Measurements from ENCODE around the gene CLTA. TPM values are rescaled to one million over a fixed set of nuclear protein-coding genes. Genes with fewer than 3 reads are reported as not detected.

CLTA gene
- total and polyA plus RNA-seq, 11 donors, result 40.8 to 139 (median 61.8) TPM

- Histone ChIP-seq H3K9me3 (no peaks in the 10 kb centered on the region), H3K4me1 (peaks cover 0 to 51% (median 36%) of the 10 kb centered on the region in 12 donors), H3K4me3 (no peak overlapping the region), H3K27ac (peak overlapping the region in 4 of 12 donors; percentile 26 to 53 (median 34)), H3K36me3 (peaks cover 0 to 100% (median 95%) of the 10 kb centered on the region in 9 donors), H3K27me3 (no peaks in the 10 kb centered on the region)
- intact Hi-C loops (cut with DNase I), result loop anchor here in 2 of 10 donors (5.0 to 10.0 kb wide), 3 partner anchors 50 to 122 kb away; partner anchors contain the start of gene GNE (in 1 of the 2)
- 58 to 68% (median 66%) methylated on average over 10 to 11 of the region's 11 CpGs for WGBS, 4 donors
- TF ChIP-seq CTCF (IDR thresholded peaks at IDR 0.05) (peak in 5 of 12 donors; percentile 10 to 40 (median 29)), POLR2A (IDR thresholded peaks at IDR 0.05) (no peak)
- DNase-seq (peak in 2 of 5 donors; percentile 42 to 49), ATAC-seq (peak; percentile 43 to 82 (median 74))
Measured at GRCh38 chr9:36204906-36205547, 14.3 kb downstream of the CLTA start.

GRCh38 chr9:36207016-36207415 is 16.3 kb downstream of the CLTA start:
- WGBS, 4 donors, result 47 to 74% (median 59%) methylated on average over 4 of the region's 4 CpGs
- TF ChIP-seq POLR2A (IDR thresholded peaks at IDR 0.05), result no peak
- intact Hi-C loops (cut with DNase I), result loop anchor here in 2 of 10 donors (5.0 to 10.0 kb wide), 3 partner anchors 48 to 120 kb away; partner anchors contain the start of gene GNE (in 1 of the 2)
- DNase-seq (no peak), ATAC-seq (peak in 3 of 4 donors; percentile 17 to 24 (median 19))
- peak overlapping the region in 9 of 12 donors; percentile 6 to 50 (median 31) for H3K27ac ChIP-seq
- no peak overlapping the region for H3K4me3 ChIP-seq
- peaks cover 0 to 100% (median 84%) of the 10 kb centered on the region in 9 donors for H3K36me3 ChIP-seq
- H3K9me3 ChIP-seq, result no peaks in the 10 kb centered on the region
- H3K4me1 ChIP-seq, result peaks cover 0 to 68% (median 55%) of the 10 kb centered on the region in 12 donors
- no peaks in the 10 kb centered on the region for H3K27me3 ChIP-seq

- H3K9me3 ChIP-seq, result no peaks in the 10 kb centered on the region
- H3K4me1 ChIP-seq, result peaks cover 0 to 73% (median 60%) of the 10 kb centered on the region in 12 donors
- H3K36me3 ChIP-seq, result peaks cover 0 to 100% (median 84%) of the 10 kb centered on the region in 9 donors
- peak overlapping the region in 9 of 12 donors; percentile 6 to 71 (median 39) for H3K27ac ChIP-seq
- TF ChIP-seq CTCF (IDR thresholded peaks at IDR 0.05) (no peak), POLR2A (IDR thresholded peaks at IDR 0.05) (no peak)
- ATAC-seq, result no peak
- DNase-seq, result no peak
- 55 to 63% (median 63%) methylated on average over 1 of the region's 1 CpG for WGBS, 4 donors
- H3K27me3 ChIP-seq, result no peaks in the 10 kb centered on the region
- intact Hi-C loops (cut with DNase I), result loop anchor here in 2 of 10 donors (5.0 to 10.0 kb wide), 3 partner anchors 47 to 120 kb away; partner anchors contain the start of gene GNE (in 1 of the 2)
- no peak overlapping the region for H3K4me3 ChIP-seq
Measured at GRCh38 chr9:36207546-36208012, 16.9 kb downstream of the CLTA start.

- H3K4me3 ChIP-seq, result no peak overlapping the region
- H3K27me3 ChIP-seq, result no peaks in the 10 kb centered on the region
- H3K9me3 ChIP-seq, result no peaks in the 10 kb centered on the region
- 53 to 71% (median 63%) methylated on average over 10 of the region's 10 CpGs for WGBS, 4 donors
- H3K36me3 ChIP-seq, result peaks cover 0 to 100% (median 81%) of the 10 kb centered on the region in 9 donors
- no peak for ATAC-seq
- DNase-seq, result no peak
- peak overlapping the region in 6 of 12 donors; percentile 6 to 71 (median 40) for H3K27ac ChIP-seq
- peaks cover 0 to 84% (median 69%) of the 10 kb centered on the region in 12 donors for H3K4me1 ChIP-seq
- TF ChIP-seq POLR2A (IDR thresholded peaks at IDR 0.05) (no peak), CTCF (IDR thresholded peaks at IDR 0.05) (no peak)
- intact Hi-C loops (cut with DNase I), result loop anchor here in 2 of 10 donors (5.0 to 10.0 kb wide), 3 partner anchors 46 to 119 kb away; partner anchors contain the start of gene GNE (in 1 of the 2)
Measured at GRCh38 chr9:36208521-36209253, 18.0 kb downstream of the CLTA start.

Data from heart left ventricle (tissue), 16 donors.